Femur (tissue), 1 donor: ENCODE measurements around the gene PTCH1.

ENCODE experiments used
- DNase-seq: peaks from one replicate; pipeline ENCODE4 v3.0.0-alpha.2; 2017

PTCH1 gene

DNA sequence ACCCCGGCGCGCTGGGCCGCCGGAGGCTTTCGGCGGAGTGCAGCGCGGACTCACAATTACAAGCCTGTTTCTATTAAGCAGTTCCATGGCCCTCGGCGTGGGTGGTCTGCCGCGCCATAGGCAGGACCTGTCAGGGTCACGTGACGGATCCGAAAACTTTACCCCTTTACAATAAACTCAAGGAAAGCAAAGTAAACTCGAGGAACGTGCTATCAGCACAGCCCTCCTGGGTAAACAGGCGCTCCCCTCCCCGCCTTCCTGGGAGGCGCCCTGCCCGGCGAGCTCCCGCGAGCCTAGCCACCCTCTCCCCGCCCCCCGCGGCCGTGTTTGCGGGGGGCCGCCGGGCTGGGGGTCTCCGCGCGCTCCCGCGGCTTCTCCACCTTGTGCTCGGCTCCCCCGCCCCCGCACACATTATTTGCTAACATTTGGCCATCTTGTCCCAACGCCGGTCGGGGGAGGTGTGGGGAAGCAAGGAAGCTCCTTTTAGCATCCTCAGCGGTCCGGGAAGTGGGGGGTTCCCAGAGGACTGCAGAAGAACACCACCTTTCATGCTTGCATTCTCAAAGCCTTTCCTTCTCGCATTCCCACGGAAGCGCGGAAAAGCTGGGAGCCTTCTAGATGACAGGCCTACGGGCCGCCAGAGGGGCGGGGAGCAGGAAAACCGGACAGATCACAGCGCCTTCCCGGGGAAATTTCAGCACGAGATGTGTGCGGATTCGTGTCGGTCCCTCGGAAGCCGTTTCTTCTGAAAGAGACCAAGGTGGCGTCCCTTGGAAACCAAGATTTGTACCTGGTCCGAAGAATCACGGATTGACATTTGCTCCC, at the start of gene PTCH1:
Gene PTCH1 (minus strand): TSS at position 238 of the 825 bp plus-strand sequence.
- peak; percentile 76 for DNase-seq

DNA sequence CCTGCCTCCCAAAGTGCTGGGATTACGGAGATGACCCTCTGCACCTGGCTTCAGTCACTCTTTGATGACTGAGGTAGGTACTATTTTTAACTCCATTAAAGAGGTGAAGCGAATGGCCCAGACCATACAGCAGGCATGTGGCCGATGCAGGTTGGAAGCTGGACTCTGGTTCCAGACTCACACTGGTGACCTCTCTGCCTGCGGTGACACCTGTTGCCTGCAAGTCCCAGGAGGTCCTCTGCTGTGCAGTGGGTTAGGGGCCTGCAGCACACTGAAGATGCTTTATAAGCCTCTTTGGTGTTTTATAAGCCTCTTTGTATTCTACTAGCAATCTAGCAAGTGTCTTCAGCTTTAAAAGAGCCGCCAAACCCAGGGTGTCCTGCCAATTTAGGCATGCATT, 49.2 kb upstream of the PTCH1 start:
- DNase-seq: no peak

DNA sequence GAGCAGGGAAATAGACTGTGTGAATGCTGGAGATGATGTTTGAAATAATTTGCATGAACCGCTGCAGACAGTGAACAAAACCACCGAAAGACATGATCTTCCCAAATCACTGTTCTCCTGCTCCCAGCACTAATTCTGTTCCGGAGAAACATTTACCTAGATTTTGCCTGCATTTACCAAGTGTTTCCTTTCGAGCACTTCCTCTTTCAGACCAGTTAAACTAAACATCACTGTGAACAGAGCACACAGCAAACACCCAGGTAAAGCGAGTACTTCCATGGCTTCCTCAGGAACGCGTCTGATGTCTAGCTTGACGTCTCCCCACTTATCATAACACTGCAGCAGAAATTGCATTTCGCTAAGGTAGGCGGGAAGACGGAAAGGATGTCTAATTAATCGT, 45.1 kb upstream of the PTCH1 start:
- no peak for DNase-seq

DNA sequence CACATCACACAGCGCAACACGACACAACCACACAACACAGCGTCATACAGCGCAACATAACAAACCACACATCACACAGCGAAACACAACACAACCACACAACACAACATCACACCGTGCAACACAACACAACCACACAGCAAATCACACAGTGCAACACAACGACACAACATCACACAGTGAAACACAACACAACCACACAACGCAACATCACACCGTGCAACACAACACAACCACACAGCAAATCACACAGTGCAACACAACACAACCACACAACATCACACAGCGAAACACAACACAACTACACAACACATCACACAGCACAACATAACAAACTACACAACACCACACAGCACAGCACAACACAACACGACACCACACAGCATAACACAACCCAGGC, 40.4 kb upstream of the PTCH1 start:
- no peak for DNase-seq

DNA sequence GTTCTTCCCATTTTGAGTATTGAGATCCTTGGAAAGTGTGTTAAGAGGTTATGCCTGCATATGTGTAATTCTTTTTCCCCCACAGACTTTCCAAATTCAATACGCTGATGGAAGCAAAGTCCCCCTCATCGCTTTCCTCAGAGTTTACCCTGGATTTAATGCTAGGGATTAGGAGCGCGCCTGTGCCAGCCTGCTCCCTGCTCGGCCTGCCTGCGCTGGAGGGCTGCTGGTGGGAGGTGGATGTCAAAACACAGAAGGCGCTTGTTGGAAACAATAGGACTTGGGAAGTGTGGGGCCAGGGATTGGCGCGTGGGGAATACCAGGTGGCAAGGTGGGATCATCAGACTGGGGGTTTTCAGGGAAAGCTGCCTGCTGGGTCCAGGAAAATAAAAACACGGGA, 39.8 kb upstream of the PTCH1 start:
- no peak for DNase-seq

DNA sequence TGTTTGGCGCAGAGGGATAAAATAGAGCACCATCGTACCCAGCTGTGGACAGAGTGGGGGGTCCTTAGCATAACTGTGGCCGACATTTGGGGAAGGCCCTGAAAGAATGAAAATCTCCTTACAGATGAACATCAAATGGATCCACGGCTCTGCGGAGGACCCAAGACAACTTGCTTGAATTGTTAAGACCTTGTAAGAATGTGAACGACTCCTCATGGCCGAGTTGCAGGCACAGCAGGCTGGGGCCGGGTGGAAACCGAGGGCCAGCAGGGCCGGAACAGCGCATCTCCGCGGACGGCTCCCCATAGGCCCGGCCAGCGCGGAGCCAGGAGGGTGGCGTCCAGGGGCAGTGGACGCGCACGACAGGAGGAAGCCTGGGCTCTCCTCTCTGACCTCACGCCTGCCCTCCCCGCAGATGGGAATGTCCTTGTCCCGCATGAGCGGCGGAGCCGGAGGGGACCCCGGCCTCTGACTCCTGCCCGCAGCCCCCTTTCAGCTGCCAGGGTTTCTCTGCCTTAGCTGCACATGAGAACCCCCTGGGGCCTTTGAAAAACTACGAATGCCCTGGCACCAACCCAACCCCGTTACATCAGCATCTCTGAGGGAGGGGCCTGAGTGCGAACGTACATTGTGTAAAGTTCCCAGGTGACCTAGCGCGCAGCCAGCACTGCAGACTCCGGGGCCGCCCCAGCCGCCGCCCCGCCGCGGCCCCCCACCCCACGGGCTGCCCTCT, 36.2 kb upstream of the PTCH1 start:
- peak; percentile 68 for DNase-seq

DNA sequence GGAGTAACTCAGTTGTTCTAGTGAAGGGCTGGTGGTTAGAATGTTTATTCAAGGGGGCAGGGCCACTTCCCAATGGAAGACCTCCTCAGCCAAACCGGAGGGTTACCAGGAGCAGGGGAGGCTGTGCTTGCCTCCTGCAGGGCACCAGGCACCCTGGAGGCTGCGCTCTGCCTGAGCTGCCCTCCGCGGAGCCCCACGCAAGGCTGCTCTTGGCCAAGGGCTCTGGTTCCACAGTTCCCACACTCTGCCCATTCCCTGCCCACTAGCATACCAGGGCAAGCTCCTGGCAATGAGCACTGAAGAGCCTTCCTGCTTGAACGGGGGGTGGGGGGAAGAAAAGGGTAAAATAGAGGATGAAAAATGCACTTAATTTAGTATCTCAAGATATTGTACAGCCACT, 35.5 kb upstream of the PTCH1 start:
- no peak for DNase-seq

DNA sequence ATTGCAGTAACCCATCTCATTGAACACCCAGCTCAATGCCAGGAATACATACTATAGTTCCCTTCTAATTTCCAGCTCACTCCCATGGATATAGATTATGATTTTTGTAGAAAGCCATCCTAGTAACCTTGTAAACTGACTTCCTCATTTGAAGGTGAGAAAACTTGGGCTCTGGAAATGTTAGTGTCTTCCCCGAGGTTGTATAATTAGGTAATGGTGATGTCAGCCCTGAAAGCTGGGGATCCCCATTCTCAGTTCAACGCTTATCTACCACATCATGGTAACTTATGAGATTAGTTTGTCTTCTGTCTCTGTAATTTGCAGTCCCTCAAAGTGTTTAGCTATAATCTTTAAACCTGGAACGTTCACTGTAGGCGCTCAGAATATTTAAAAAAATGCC, 34.6 kb upstream of the PTCH1 start:
- DNase-seq: no peak

DNA sequence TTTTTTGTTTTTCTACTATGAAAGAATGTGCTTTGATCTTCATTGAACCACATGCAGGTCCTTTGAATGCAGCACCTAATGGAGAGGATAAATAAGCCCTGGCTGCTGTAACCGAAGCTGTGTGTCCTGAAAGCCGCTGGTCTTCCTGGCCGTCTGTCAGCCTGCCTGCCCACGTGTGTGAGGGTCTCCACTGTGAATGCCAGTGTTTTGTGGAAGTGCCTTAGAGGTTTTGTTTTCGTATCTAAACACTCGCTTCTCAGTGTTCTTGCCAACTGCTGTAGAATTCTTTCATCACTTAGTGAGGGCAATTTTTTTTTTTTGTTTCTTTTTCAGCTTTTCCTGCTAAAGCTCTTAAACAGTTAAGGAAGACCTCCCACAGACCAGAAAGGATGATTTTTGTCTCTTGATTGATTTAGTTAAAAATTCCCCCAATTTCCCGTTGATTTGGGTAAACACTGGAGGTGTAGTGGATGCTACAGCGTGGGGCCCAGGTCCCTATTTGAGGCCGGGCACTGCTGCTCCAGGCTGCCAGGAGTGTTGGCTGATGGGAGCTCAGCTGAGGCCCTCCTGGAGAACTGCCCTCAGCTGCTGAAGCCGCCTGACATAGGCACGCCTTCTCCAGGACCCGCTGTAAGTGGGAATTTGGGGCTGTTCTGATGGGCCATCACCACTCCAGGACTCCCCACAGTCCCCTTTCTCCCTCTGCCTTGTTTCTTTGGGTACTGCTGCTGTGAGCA, 29.2 kb upstream of the PTCH1 start:
- DNase-seq: no peak

DNA sequence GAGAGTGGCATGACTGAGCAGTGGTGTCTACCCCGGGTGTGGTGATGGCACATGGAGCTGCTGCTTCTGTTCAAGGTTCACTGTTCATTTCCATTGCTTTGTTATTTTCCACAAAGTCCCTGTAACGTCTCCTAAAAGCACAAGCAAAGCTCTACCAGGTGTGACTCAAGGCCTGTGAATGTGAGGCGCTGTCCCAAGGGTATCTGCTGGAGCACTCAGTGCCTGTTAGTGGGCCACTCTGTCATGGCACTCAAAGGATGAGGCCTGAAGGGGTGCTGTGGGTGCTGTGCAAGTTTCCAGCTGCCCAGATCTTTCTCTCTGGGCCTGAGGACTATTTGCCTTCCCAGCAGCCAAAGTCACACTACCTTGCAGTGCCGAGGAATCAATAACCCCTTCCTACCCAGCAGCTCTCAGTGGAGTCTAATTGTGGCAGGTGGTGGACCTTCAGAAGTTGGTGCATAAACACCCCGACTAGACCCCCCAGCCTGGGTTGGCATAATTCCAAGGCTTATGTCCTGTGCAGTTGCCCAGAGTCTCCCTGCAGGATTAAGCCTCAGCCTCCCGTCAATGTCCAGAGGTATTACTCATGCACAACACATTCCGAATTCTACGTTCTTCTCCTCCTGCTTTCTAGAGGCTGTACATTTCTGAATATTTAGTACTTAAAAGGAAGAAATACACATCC, 17.4 kb upstream of the PTCH1 start:
- DNase-seq: no peak

DNA sequence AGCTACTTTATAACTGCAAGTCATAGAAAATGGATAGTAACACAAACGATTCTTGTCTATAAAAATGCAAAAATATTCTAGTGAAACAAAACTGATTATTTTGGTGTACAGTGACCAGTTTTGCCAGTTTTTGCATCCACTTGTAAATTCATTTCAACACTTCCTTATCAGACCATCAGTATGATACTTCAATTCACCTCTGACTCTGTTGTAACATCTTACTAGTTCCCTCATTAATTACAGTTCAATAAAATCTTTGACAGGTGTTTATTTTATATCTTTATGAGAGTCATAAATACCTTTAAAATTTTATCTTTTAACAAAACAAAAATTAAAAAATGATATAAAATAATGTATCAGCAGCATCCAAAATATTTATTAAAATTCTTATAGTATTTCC, 13.1 kb upstream of the PTCH1 start:
- DNase-seq: no peak

DNA sequence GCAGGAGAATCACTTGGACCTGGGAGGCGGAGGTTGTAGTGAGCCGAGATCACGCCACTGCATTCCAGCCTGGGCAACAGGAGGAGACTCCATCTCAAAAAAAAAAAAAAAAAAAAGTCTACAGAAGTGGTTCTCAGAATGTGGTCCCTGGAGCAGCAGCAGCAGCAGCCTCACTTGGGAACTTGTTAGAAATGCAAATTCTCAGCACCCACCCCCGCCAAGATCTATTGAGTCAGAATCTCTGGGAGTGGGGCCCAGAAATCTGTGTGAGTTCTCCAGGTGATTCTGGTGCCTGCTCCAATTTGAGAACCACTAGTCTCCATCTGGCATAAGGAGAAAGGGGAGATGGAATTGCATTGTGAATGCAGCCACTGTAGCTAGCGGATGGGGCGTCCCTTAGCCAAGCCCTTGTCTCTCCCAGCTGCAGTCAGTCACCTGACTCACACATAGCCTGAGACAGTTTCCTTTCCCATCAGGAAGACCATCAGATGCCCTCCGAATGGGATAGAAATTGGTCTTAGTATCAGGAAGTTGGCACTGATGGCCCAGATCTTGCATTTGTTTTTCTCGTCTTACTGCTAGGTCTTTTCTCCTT, 12.2 kb upstream of the PTCH1 start:
- DNase-seq: no peak

DNA sequence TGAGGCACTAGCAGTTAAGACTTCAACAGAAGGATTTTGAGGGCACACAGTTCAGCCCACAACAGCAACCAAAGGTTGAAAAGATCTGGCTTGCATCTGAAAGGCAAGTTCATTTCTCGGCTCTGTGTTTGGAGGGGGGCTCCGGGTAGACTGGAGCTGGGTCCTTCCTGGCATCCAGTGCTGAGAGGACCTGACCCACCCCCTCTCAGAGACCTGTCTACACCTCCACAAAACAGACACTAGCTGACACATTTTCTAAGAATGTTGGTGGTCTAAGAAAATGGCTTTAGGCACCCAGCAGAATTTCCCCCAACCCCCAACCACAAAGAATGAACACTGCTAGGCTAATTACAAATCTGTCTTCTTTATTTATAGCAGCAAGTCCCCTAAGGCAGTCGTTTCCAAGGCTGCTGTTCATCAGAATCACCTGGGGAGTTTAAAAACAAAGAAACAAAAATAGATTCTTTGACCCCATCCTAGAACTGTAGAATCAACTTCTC, 6.2 kb upstream of the PTCH1 start:
- DNase-seq: no peak

DNA sequence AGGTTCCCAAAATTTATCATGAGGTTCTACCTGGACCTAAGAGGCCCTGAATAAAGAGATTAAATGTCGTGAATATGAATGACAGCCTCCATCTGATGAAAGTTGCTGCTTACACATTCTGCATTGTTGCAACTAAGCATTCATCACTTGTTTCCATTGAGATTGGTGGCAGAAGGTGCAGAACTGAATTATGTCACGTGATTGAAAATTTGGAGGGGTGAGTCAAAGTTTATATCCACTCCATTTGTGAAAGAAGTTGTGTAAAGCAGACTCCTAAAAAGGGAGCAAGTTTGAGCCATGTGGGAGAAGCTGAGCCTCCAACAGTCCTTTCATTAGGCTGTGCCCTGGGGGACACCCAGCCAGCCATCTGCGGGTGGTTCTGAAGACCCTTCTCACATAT, 4.9 kb upstream of the PTCH1 start:
- DNase-seq: no peak

DNA sequence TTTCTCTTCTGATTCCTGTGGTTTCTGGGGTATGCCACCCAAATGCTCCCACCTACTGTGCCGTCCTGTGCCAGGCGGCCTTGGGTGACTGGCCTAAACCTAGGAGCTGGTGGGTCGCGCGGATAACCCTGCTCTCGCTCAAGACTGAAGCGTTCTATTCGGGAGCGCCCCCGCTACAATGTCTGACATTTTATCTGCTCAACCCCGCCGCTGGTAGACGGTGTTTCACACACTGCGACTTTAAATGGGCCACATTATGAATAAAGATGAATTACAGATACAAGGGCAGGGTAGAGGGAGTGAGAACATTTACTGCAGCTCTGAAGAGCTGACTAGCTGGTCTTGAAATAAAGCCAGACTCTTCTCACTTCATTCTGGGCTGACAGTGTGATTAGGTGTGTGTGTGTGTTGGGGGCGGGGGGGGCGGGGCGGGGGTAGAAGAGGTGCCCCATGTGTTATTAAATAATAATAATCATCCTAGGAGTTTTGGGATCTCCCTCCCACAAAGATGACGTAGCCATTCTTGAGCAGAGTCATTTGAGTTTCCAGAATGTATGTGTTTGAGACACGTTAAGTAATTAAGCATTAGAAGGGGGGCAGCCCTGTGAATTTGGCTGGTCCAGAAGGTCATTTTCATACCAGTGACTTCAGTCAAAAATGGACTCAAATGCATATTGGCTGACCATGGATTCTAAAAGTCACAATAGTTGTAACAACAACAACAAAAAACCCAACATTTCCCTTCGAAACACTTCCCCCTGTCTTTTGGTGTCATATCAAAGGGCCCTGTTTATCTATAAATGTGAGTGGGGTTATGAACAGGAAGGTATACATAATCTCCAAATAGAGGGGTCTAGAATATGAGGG, 1.0 kb upstream of the PTCH1 start:
- no peak for DNase-seq

DNA sequence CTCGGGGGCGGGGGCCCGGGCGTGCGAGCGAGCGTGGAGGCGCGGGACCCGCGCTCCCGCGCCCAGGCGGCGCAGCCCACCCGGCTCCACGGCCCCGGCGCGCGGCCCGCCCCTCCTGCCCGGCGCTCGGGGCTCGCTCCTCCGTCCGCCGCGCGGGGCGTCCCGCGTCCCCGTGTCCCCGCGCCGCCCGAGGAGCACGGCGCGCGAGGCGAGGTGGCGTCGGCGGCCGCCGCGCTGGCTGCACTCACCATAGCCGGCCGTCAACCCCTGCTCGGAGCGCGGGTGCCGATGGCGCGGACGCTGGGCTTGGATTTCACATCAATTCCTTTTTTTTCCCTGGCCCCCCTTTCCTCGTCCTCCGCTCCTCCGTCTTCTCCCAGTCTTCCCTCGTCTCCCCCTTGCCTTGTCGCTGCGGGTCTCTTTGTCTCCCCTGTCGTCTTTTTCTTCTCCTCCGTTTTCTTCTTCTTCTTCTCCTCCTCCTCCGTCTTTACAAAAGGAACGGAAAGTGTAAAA, 494 bp downstream of the PTCH1 start:
- DNase-seq: no peak

DNA sequence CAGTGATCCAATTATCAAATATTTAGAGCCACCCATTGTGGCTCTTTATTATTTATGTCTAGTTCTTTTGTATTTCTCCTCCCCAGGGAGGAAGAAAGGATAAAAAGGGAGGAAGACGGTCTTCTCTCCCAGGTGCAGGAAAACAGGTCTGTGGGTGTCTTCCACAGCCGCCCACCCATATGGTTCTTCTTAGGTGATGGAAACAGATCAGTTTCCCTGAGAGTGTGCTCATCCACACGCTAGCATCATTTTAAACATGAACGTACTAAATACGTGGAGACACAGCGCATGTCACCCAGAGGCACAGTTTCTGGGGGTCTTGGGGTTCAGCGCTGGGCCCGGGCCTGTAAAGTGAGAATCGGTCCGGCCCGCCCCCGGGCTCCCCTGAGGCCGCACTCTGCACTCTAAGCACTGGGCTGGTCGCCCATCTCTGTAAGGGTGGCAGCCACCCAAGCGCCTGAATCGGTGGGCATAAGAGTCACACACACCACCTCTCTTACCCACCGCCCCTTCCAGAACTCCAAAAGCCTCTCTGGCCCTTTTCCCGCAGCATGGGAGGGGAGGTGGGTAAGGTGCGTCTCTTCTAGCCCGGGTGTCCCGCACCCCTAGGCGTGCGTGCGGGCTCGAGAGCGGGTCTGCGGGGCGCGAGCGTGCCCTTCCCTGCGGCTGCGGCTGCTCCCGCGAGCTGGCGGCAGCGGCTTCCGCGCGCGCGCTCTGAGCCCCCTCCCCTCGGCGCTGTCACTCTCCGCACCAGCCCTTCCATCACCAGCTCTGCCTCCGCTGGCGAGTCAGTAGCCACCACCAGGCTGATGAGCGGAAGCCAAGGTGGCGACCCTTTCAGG, 1.3 kb downstream of the PTCH1 start:
- peak; percentile 59 for DNase-seq

DNA sequence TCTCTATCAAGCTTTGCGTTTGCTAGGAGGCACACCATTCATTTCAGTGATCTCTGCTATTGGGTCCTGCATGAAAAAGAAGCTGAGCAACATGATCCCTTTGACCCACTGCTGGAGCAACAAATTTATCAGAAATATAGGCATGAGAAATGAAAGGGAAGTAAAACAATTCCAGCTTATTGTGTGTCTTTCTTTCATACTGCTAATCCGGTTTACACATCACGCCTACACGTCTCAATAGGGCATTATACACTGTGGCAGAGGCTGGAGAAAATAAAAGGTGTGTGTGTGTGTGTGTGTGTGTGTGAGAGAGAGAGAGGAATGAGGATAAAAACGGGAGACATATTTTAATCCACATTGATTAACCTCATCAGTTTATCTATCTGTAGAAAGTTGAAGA, 2.4 kb downstream of the PTCH1 start:
- no peak for DNase-seq

DNA sequence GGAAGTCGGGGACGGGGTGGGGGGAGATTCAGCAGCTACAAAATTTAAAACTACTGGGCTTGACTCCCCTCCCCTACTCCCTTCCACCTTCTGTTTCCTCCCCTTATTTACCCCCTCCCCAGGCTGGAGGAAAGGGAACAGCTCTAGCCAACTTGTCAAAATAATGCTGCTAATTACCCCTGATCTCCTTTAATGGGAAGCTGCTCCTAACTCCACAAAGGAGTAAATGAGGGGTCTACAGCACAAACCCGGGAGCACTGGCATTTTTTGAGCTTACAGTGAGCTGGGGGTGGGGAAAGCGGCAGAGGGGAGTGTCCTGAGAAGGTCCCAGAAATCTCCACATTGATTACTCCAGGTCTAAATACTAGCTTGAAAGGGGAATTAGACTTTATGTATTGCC, 3.1 kb downstream of the PTCH1 start:
- DNase-seq: no peak

DNA sequence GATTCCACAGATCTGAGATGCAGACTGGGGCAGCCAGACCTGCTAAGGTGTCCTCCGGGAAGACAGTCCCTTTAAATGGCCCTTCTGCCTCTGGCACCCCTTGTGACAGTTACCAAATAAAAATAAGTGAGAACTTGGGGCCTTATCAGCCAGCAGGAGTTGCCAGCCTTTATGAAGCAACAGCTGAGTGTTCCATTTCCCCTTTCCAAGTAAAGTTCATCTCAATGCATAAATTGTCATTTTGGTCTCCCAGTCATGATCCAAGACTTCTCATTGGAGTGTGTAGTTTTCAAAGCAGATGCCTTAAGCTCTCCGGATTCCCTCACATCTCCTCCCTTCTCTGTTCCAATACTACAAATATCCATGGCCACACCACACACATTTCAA, 4.1 kb downstream of the PTCH1 start:
- no peak for DNase-seq
